ENCODE results near the gene GALT.

Gene GALT

GRCh38 chr9:34656992-34657391 lies 10.5 kb downstream of the GALT start:
- no peaks in the 10 kb centered on the region for H3K36me3 ChIP-seq (ENCODE audit: control insufficient read depth, insufficient read depth, low read length)
- H3K27me3 ChIP-seq (replicated peaks; ENCODE audit: control insufficient read depth, insufficient read depth, low read length) = no peaks in the 10 kb centered on the region
- no peak for DNase-seq (ENCODE audit: extremely low read depth, insufficient read length)
- no peak overlapping the region for H3K4me3 ChIP-seq (replicated peaks; ENCODE audit: low read depth, low read length)
- TF ChIP-seq CTCF (IDR thresholded peaks at IDR 0.05; ENCODE audit: insufficient read depth, low read length, poor library complexity, severe bottlenecking) = no peak

- TF ChIP-seq CTCF (IDR thresholded peaks at IDR 0.05; ENCODE audit: insufficient read depth, low read length, poor library complexity, severe bottlenecking) = no peak
These were observed 12.0 kb downstream of the GALT start for GRCh38 chr9:34658461-34658860.

GRCh38 chr9:34659592-34660253 lies 13.2 kb downstream of the GALT start:
- no peak for TF ChIP-seq CTCF (IDR thresholded peaks at IDR 0.05; ENCODE audit: insufficient read depth, low read length, poor library complexity, severe bottlenecking)
- Histone ChIP-seq H3K27me3 (replicated peaks; ENCODE audit: control insufficient read depth, insufficient read depth, low read length) (no peaks in the 10 kb centered on the region), H3K36me3 (ENCODE audit: control insufficient read depth, insufficient read depth, low read length) (no peaks in the 10 kb centered on the region), H3K4me3 (replicated peaks; ENCODE audit: low read depth, low read length) (no peak overlapping the region)
- DNase-seq (ENCODE audit: extremely low read depth, insufficient read length) = no peak

More at GRCh38 chr9:34658461-34658860, 12.0 kb downstream of the GALT start:
- DNase-seq (ENCODE audit: extremely low read depth, insufficient read length) = no peak
- Histone ChIP-seq H3K36me3 (ENCODE audit: control insufficient read depth, insufficient read depth, low read length) (no peaks in the 10 kb centered on the region), H3K4me3 (replicated peaks; ENCODE audit: low read depth, low read length) (no peak overlapping the region), H3K27me3 (replicated peaks; ENCODE audit: control insufficient read depth, insufficient read depth, low read length) (no peaks in the 10 kb centered on the region)

GRCh38 chr9:34662526-34663302 lies 16.2 kb downstream of the GALT start, which contains the start of gene CCL27:
Gene CCL27, minus strand, starts transcription at chr9:34662657. Its CDS starts 24 bp downstream, at chr9:34662633.
- no peaks in the 10 kb centered on the region for H3K36me3 ChIP-seq (ENCODE audit: control insufficient read depth, insufficient read depth, low read length)
- no peak for DNase-seq (ENCODE audit: extremely low read depth, insufficient read length)
- H3K27me3 ChIP-seq (replicated peaks; ENCODE audit: control insufficient read depth, insufficient read depth, low read length) = no peaks in the 10 kb centered on the region
- no peak within 1 kb of the TSS for H3K4me3 ChIP-seq (replicated peaks; ENCODE audit: low read depth, low read length)
- TF ChIP-seq CTCF (IDR thresholded peaks at IDR 0.05; ENCODE audit: insufficient read depth, low read length, poor library complexity, severe bottlenecking) = no peak

- no peaks in the 10 kb centered on the region for H3K27me3 ChIP-seq (replicated peaks; ENCODE audit: control insufficient read depth, insufficient read depth, low read length)
- DNase-seq (ENCODE audit: extremely low read depth, insufficient read length) = no peak
- no peak overlapping the region for H3K4me3 ChIP-seq (replicated peaks; ENCODE audit: low read depth, low read length)
- no peaks in the 10 kb centered on the region for H3K36me3 ChIP-seq (ENCODE audit: control insufficient read depth, insufficient read depth, low read length)
- no peak for TF ChIP-seq CTCF (IDR thresholded peaks at IDR 0.05; ENCODE audit: insufficient read depth, low read length, poor library complexity, severe bottlenecking)
These were observed 16.8 kb downstream of the GALT start for GRCh38 chr9:34663303-34663605.
